NCI-H510A treated with DMSO at 0.1 percent for 48 hours (cell line): ENCODE measurements around the gene C2CD4C.
"Not testable (repeated sequence)": the region's sequence is repeated elsewhere in the genome, so short reads cannot be mapped to it uniquely, and the experiment has no call there.

Experiments used
- DNase-seq: peaks from one replicate; lab custom pipeline; 2025; lab: John Stamatoyannopoulos, UW

C2CD4C gene

DNA sequence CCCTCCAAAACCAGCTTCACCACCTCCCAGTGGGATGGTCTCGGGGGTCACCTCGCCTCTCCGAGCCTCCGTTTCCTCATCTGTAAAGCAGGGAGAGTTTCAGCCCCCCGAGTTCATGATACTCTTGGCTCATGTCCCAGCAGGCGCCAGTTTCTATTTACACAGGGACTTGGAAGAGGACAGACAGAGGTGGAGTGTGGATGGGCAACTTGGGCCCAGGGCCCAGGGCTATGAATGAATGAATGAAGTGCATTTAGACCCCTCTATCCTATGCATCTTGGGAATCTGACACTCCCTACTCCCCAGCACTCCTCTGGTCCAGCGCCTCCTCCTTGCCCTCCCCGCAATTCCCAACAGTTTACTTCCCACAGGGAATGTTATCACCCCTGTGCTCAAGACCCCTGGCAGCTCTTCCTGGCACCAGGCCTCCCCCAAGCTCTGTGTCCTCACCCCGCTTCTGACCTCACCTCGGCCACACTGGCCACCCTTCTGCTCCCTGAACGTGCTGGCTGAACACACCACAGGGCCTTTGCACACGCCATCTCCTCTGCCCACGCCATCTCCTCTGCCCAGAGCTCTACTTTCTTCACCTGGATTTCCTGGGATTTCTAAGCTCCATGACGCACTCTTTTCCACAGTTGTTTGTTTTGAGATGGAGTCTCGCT, 4.9 kb upstream of the C2CD4C start:
- peak; percentile 19 for DNase-seq

DNA sequence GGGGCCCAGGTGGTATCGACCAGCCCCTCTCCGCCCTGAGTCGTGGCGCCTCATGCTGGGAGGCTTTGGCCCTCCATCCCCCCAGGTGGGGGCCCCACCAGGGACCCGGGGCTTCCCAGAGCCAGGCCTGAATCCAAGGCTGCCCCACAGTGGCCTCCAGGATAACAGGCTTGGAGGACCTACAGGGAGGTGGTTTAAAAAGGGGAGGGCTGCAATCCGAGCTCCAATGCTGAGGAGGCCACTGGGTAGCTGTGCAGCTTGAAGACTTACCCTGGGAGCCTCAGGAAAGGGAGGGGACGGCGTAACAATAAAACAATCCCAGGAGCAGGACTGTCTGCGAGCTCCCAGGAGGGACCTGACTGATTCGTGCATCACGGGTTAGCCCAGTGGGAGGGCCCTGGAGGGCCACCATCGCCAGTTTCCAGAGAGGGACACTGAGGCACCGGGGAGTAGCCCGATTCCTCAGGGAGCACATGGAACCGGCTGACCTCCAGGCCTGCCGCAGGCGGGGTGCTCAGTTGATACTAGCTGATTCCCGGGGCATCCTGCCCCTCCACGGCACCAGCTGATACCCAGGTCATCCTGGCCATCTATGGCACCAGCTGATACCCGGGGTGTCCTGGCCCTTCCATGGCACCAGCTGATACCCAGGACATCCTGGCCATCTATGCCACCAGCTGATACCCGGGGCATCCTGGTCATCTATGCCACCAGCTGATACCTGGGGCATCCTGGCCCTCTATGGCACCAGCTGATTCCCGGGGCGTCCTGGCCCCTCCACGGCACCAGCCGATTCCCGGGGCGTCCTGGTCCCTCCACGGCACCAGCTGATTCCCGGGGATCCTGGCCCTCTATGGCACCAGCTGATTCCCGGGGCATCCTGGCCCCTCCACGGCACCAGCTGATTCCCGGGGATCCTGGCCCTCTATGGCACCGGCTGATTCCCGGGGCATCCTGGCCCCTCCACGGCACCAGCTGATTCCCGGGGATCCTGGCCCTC, 3.7 kb upstream of the C2CD4C start:
- peak; percentile 62 for DNase-seq

DNA sequence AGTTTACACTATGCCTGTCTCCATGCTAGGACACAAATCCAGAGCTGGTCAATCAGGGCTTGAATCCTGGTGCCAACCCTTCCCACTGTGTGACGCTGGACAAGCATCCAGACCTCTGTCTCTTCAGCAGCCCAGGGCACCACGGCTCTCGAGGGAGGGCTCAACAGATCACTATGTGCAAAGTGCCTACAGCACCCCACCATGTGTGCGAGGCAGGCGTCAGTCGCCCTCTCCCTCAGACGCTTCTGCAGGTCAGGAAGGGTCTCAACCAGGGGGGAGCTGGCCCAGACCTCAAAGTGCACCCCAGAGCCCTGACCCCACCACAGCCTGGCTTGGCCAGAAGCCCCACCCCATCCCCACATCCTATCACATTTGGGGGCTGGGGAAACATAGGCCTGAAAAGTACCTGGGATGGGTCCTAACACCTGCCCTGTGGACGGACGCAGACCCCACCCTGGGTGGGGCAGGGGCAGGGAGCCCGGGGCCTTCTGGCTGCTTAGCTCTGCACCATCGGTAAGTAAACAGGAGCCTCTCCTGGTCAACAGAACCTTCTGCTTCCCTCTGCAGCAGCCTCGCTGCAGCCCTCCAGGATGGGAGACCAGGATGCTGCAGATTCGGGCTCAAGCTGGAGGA, 2.9 kb upstream of the C2CD4C start:
- DNase-seq: no peak

DNA sequence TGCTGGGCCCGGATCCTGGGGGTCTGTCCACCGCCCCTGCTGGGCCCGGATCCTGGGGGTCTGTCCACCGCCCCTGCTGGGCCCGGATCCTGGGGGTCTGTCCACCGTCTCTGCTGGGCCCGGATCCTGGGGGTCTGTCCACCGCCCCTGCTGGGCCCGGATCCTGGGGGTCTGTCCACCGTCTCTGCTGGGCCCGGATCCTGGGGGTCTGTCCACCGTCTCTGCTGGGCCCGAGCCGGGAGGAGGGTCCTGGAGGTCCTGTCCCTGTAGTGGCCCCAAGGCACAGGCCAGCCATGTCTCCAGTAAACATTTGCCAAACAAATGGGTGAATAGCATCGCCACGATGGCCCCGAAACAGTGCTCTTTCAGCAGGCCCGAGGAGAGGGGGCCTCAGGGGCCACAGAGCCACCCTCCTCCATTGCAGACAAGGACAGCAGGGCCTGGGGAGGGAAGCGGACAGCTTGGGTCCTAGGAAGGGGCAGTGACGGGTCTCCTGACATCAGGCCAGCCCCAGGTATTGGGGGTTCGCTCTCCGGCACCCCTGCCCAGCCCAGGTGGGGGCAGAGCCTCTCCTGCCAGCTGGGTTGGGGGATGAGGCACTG, 2.3 kb upstream of the C2CD4C start:
- DNase-seq: not testable (repeated sequence)

DNA sequence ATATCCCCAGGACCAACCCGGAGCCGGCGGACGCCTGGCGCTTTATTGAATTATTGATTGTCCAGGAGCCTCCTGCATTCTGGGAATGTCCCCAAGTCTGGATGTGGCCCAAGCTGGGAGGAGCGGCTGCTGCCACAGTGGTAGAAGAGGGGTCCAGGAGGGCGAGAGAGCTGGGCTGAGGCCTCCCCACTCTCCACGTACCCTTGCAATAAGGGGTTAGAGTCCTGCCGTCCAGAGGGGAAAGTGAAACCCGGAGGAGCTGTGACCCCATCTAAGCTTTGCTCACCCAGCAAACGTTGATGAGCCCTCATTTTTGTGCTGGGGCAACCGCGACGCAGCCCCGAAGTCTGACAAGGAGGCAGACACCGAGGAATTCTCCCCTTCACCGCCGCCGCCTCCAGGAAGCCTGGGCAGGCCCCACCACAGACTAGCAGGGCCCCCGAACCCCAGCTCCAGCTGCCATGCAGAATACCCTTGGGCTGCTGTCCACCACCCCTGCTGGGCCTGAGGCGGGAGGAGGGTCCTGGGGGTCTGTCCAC, 1.4 kb upstream of the C2CD4C start:
- DNase-seq: no peak

DNA sequence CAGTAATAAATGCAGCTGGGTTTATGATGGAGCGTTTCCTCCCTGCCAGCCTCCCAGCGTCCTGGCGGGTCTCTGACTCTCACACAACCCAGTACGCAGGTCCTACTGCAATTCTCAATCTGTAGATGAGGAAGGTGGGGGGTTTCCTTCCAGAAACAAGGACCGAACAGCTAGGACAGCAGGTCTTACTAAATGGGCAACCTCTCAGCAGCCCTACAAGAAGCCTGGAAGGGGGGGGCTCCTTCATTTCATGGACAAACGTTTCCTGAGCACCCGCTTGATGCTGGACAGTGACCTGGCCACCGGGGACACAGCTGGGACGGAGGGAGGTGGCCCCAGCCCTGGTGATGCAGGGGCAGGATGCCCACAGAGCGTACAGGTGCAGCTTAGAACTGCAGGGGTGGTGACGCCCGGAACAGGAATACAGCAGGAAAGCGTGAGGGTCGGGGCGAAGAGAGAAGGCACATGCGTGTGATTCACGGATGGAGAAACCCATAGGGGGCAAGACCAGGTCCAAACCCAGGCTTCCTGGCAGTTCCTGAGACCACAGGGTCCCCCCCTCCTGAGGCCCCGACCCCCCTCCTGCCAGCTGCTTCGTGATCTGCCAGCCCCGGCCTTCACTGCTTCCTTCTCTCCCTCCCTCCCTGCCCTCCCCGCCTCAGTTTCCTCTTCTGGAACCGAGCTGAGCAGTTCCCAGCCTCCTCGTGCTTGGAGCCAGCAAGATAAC, 732 bp upstream of the C2CD4C start:
- DNase-seq: no peak

DNA sequence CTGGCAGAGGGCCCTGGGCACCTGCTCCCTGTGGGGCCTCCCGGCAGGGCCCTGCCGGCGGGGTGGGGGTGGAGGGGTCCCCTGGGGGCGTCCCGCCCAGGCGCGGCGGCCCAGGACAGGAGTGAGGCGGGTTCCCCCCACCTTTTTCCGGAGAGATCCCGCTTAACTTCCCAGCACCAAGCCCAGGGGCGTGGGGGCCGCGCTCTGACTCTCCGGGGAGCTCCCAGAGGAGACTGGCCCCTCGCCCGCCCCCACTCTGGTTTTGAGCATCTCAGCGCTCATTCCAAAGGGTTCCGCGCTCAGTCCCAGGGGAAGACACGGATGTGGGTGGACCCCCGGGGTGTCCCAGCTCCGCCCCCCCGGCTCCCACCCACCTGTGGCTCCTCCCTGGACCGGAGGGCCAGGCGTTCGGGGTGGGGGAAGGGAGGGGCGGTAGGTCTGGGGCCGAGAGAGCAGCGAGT, 476 bp downstream of the C2CD4C start:
- DNase-seq: no peak

DNA sequence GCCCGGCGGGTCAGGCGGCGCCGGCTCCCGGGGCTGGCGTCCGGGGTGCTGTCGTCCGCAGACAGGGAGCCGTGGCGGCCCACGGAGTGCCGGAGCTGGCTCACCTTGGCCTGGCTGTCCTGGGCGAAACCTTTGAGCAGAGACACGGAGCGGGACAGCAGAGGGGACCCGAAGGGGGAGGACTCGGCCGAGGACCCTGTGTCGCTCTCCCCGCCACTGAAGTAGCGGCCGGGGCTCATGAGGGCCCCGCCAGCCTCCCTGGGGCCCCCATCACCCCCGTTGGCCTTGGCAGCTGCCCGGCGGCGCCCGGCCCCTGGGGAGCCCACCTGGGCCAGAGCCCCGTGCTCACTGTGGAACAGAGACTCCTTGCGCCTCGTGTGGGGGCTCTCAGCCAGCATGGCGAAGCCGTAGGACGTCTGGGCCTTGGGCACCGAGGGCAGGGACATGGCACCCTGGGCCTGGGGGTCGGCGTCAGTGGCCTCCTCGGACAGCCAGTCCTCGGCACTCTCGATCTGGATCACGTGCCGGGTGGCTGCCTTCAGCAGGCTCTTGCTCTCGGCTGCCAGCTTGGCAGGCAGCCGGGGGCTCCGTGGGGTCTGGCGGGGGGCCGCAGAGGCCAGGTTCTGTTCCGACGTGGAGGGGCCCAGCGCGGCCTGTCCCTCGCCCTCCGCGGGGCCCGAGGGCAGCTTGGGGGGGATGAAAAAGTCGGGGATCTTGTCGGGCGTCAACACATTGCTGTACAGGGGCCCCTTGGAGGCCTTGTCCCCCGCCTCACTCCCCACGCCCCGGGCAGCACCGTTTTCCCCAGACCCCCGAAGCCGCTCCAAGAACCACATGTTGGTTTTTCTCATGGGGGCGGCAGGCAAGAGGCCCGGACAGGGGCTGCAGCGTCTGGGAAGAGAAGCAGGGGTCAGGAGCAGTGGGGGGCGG, 1.2 kb downstream of the C2CD4C start:
- no peak for DNase-seq

DNA sequence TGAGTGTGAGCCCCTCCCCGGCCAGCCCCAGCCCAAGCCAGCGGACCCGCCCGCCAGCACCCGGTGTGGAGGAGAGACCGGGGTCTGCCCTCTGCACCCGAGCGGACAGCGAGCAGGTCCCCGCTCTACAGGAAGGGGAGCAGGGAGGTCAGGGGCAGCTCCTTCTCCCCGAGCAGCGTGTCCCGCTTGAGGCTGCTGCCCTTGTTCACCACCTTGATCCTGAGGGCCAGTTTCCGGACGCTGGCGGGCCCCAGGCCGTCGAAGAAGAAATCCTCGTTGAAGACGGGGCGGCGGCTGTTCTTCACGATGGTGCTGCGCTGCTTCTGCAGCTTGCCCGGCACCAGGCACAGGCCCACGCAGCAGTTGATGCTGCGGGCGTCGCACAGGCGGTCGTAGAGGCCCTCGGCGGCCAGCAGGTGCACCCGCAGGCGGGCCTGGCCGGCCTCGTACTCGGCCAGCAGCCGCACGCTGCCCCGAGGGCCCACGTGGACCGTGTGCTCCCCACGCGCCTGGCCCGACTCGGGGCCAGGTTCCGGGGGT, 1.9 kb downstream of the C2CD4C start:
- DNase-seq: no peak

DNA sequence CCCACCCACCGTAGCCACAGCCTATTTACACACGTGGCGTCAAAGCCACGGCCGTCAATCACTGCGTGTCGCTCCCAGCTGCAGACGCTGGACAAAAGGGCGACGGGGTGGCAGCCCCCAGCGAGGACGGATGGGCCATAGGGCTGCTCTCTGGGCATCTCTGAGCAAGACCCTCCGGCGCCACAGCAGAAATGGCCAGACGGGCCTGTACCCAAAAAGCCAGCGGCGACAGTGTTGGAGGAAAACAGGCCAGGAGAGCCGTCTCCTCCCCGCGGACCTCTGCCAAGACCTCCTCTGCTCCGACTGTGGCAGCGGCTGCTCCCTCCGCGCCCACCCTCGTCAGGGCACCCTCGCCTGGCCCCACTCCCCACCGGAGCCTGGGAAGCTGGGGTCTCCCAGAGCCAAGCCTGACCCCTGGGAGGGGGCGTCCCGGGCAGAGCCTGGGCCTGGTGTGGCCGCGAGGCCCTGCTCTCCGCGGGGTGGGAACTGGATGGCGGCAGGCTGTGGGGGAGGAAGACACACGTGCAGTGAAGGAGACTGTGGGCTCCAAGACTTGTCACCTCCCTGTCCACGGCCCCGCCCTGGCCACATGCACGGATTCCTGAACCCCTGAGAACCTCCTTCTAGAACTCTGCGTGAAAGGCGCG, 2.7 kb downstream of the C2CD4C start:
- no peak for DNase-seq

DNA sequence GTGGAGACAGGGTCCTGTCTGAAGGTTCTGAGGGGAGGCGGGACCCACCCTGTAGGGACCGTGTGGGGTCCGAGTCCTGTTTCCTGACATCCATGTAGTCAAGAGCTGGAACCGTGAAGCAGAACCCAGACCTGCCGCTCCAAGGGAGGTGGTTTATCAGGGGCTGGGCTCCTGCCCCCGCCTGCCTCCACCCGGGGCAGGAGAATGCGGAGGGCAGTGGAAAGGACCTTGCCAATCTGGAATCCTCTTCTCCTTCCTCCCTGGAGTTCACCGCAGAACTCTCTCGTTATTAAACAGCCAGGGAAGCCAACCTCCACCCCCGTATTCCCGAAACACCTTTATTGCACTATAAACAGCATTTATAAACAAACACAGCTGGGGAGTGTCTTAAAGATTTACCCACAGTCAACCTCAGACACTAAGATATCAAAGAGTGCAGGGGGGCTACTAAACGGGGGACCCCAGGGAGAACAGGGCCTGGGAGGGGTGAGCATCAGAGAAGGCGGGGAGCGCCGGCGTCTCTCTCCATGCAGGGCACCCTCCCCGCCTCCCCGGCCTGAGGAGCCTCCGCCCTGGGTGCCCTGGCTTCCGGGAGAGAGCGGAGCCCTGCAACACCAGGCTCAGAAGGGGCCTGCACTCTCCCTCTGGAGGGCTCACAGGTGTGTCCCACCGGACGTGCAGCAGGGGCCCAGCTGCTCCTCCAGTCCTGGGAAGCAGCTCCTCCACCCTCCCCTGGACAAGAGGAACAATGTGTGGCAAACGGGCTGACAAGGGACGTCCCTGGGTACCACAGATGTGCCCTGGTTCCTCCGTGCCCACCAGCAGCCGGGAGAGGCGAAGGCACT, 3.6 kb downstream of the C2CD4C start:
- DNase-seq: no peak

DNA sequence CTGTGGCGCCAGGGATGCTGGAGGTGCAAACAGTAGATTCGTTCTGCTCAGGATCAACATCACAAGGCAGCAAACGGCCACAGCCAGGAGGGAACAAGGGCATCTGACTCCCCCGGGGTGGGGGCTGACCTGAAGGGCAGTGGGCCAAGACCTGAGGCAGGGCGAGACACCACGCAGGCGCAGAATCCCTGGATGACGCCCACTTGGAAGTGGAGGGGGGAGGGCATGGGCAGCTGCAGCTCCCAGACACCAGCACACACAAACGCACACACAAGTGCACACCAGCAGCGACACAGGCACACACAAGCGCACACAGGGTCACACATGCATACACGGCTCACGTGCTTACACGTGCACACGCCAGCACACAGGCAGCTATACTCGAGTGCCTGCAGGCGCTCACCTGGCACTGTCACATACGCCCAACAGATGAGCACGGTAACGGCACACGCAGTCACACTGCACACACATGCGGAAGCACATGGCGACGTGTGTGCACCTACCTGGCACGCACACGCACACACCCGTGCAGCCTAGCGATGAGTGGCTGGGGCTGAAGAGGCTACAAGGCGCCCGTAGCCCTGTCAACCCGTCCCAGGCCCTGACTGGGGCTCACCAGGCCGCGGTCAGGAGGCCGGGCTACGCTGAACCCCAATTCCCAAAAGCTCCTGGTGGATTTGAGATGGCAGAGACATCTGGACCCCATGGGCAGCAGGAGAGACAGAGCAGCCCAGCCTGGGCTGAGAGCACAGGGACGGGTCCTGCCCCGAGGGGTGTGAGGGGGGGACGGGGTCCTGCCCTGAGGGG, 5.5 kb downstream of the C2CD4C start:
- DNase-seq: no peak

DNA sequence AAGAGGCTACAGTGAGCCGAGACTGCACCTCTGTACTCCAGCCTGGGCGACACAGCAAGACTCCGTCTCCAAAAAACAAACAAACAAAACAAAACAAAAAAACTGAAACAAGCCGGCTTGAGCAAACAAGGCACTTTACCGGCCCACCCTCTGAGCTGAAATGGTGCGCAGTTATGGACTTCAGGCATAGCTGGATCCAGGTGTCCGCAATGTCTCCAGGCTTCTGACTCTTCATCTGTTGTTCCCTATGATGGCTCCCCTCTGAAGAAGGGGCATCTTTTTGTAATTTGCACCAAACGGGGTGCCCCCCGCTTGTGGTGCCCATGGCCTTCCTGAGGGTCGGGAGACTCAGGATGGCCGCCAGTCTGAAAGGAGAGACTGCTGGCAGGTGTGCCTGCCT, 6.2 kb downstream of the C2CD4C start:
- no peak for DNase-seq

DNA sequence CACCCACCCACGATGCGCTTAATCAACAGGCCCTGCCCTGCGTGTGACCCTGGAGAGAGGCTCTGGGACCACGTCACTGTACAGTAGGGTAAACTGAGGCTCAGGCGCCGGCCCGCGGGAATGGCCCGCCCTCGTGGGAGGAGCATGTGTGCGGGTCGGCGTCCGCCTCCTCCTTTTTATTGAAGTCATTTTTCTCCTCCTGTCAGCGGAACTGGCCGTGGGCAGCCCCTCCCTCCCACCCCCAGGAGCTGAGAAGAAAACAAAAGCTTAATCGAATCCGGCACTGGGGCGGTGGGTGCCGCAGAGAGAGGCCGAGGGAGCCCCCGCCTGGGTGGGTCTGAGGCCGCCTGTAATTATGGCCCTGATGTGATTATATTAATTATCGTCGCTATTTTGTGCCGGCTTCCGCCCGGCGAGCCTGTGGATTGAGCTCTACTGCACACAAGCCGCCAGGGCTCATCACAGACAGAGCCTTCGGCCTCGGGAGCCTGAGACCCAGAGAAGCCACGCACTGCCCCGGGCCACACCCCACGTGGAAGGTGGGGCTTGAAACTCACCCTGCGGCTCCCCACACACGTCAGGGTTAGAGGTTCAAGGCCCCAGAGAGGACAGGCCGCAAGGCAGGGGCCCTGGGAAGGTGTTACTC, 7.0 kb downstream of the C2CD4C start:
- no peak for DNase-seq

DNA sequence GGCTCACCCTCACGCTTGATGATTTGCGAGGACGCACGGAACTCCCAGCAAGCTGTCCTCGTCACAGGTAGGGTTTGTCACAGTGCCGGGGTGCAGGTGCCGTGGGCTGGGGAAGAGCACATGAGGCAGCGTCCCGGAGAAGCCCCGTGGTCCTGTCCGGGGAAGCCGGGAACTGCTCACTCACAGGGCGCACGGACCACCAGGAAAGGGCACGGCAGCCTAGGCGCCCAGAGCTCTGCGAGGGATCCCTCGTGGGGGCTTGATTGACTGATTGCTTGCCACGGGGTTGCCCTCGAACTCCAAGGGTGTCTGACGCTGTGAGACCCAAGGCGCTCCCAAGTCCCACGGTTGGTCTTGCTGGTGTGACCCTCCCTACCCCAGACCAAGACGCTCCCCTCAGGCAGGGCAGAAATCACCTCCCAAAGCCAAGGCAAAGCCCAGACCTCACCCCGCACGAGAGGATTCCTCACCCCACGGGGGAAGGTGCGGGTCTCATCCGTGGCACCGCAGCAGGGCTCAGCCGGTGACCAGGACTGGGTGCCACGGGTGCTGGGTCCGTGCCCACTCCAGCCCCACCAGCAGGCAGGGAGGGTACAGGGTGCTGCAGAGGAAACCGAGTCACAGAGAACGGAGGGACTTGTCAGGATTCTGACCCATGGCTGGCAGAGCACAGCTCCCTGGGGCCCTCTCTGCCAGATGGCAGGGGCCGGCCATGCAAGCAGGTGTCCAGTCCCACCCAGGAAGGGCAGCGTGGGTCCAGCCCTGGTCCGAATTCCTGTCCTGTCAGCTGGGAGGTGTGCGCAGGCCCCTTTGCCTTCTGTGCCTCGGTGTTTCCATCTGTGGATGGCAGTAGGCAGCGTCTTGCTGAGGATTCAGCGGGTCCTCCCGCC, 7.7 kb downstream of the C2CD4C start:
- no peak for DNase-seq

DNA sequence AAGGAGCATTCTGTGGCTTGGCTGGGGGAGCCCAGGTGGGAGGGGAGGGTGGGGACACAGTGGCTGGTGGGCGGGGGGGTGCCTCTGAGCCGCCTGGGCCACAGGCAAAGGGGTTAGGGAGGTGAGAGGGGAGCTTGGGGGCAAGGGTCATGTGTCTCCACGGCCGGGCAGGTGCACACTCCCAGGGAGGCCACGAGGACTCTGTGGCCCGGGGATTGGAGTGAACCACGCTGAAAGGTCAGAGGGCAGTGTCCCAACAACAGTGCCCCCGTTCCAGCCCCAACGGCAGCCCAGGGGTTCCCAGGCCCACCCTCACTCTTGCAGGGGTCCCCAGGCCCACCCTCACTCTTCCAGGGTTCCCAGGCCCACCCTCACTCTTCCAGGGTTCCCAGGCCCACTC, 9.6 kb downstream of the C2CD4C start:
- DNase-seq: no peak
